ENCODE data around the gene LEUTX.

Gene LEUTX, protein sequence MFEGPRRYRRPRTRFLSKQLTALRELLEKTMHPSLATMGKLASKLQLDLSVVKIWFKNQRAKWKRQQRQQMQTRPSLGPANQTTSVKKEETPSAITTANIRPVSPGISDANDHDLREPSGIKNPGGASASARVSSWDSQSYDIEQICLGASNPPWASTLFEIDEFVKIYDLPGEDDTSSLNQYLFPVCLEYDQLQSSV

DNA sequence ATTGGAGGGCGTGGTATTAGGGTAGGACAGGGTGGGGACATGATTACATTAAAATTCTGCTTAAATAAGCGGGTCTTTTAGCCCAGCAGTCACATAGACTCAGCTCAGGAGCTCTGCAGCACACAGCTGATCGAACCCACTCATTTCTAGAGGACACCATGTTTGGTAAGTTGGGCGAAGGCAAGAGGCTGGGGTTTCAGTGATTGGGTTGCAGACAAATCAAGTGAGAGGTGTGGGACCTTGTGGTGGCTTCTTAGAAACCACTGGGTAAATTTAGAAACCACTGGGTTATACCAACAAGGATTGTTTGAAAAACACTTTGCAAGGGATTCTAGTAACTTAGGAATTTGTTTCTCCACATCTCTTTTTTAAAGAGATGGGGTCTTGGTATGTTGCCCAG is at the start of gene LEUTX:
TSS of gene LEUTX (plus strand) at position 92 of the 400 bp plus-strand sequence. CDS start at position 159, 67 bp downstream.
- no peaks in the 10 kb centered on the region for H3K36me3 ChIP-seq (ENCODE audit: control insufficient read depth, low read length)
- H3K4me3 ChIP-seq (ENCODE audit: low read length): no peak within 1 kb of the TSS
- H3K79me2 ChIP-seq (ENCODE audit: control insufficient read depth, low read length): no peaks in the 10 kb centered on the region
- H3K9me2 ChIP-seq (replicated peaks; ENCODE audit: control insufficient read depth, low read length): no peaks in the 10 kb centered on the region
- no peaks in the 10 kb centered on the region for H3F3A ChIP-seq (ENCODE audit: control insufficient read depth, insufficient read depth)
- no peak within 1 kb of the TSS for H3K4me2 ChIP-seq (ENCODE audit: low read length)
- TF ChIP-seq, protein P1, sequence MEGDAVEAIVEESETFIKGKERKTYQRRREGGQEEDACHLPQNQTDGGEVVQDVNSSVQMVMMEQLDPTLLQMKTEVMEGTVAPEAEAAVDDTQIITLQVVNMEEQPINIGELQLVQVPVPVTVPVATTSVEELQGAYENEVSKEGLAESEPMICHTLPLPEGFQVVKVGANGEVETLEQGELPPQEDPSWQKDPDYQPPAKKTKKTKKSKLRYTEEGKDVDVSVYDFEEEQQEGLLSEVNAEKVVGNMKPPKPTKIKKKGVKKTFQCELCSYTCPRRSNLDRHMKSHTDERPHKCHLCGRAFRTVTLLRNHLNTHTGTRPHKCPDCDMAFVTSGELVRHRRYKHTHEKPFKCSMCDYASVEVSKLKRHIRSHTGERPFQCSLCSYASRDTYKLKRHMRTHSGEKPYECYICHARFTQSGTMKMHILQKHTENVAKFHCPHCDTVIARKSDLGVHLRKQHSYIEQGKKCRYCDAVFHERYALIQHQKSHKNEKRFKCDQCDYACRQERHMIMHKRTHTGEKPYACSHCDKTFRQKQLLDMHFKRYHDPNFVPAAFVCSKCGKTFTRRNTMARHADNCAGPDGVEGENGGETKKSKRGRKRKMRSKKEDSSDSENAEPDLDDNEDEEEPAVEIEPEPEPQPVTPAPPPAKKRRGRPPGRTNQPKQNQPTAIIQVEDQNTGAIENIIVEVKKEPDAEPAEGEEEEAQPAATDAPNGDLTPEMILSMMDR (IDR thresholded peaks at IDR 0.05; ENCODE audit: low read depth, low read length, poor library complexity, severe bottlenecking): no peak
- TF ChIP-seq EZH2phosphoT487 (IDR thresholded peaks at IDR 0.05; ENCODE audit: borderline replicate concordance, low read length): no peak
- H4K20me1 ChIP-seq (ENCODE audit: control insufficient read depth, insufficient read depth, low read depth, low read length): no peaks in the 10 kb centered on the region
- peaks cover 29% of the 10 kb centered on the region for H3K27me3 ChIP-seq (ENCODE audit: control insufficient read depth, low read length)
- no peaks in the 10 kb centered on the region for H3K4me1 ChIP-seq (ENCODE audit: control insufficient read depth, low read length)
- no peak within 1 kb of the TSS for H3K27ac ChIP-seq (ENCODE audit: low read depth, low read length)
- H3K9me3 ChIP-seq (ENCODE audit: control insufficient read depth, insufficient read depth, low read length): no peaks in the 10 kb centered on the region

DNA sequence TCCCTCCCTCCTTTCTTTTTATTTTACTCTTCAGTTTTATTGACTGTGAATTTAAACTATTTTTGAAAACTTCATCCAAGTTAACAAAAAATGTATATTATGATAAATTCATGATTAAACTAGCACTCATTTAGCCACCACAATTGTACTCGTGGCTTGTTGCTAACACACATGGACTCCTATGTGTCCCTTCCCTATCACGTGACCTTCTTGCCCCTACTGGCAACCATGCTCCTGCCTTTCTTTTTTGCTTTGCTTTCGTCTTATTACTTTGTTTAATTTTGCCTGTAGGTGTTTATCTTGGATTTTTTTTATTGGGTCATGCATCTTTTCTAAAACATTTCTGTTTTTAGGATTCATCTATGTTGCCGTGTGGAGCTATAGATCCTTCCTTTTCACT is 49.1 kb upstream of the LEUTX start:
- Histone ChIP-seq H3K36me3 (ENCODE audit: control insufficient read depth, low read length) (no peaks in the 10 kb centered on the region), H3F3A (ENCODE audit: control insufficient read depth, insufficient read depth) (no peaks in the 10 kb centered on the region), H3K4me2 (ENCODE audit: low read length) (no peak overlapping the region), H3K27me3 (ENCODE audit: control insufficient read depth, low read length) (peaks cover 3% of the 10 kb centered on the region; the same call in 1 of the 2 replicates), H3K4me3 (ENCODE audit: low read length) (no peak overlapping the region), H4K20me1 (ENCODE audit: control insufficient read depth, insufficient read depth, low read depth, low read length) (no peaks in the 10 kb centered on the region), H3K9me3 (ENCODE audit: control insufficient read depth, insufficient read depth, low read length) (no peaks in the 10 kb centered on the region), H3K9me2 (replicated peaks; ENCODE audit: control insufficient read depth, low read length) (no peaks in the 10 kb centered on the region), H3K27ac (ENCODE audit: low read depth, low read length) (no peak overlapping the region), H3K4me1 (ENCODE audit: control insufficient read depth, low read length) (no peaks in the 10 kb centered on the region), H3K79me2 (ENCODE audit: control insufficient read depth, low read length) (no peaks in the 10 kb centered on the region)
- TF ChIP-seq EZH2phosphoT487 (IDR thresholded peaks at IDR 0.05; ENCODE audit: borderline replicate concordance, low read length): no peak
- TF ChIP-seq, protein P1 (IDR thresholded peaks at IDR 0.05; ENCODE audit: low read depth, low read length, poor library complexity, severe bottlenecking): no peak

DNA sequence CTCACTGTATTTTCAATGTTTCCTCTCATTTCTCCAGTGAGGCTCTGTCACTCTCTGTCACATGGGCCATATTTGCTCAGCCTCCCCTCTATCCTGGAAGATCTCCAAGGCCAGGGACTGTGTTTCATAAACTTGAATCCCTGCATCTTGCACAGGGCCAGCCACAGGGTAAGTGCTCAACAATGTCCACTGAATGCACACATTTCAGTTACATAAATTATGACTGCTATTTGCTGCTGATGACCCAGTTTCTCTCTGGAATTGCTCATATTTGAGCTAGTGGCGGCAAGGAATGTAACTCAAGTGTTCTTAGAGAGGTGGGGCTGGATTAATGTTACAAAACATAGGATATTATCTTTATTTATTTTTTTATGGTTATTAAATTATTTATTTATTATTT is 47.0 kb upstream of the LEUTX start:
- Histone ChIP-seq H3K9me3 (ENCODE audit: control insufficient read depth, insufficient read depth, low read length) (no peaks in the 10 kb centered on the region), H3K4me3 (ENCODE audit: low read length) (no peak overlapping the region), H3K9me2 (replicated peaks; ENCODE audit: control insufficient read depth, low read length) (no peaks in the 10 kb centered on the region), H4K20me1 (ENCODE audit: control insufficient read depth, insufficient read depth, low read depth, low read length) (no peaks in the 10 kb centered on the region), H3K27ac (ENCODE audit: low read depth, low read length) (no peak overlapping the region), H3K79me2 (ENCODE audit: control insufficient read depth, low read length) (no peaks in the 10 kb centered on the region), H3K27me3 (ENCODE audit: control insufficient read depth, low read length) (peaks cover 7% of the 10 kb centered on the region; the same call in 1 of the 2 replicates), H3K4me2 (ENCODE audit: low read length) (no peak overlapping the region), H3K4me1 (ENCODE audit: control insufficient read depth, low read length) (no peaks in the 10 kb centered on the region), H3K36me3 (ENCODE audit: control insufficient read depth, low read length) (no peaks in the 10 kb centered on the region), H3F3A (ENCODE audit: control insufficient read depth, insufficient read depth) (no peaks in the 10 kb centered on the region)
- TF ChIP-seq EZH2phosphoT487 (IDR thresholded peaks at IDR 0.05; ENCODE audit: borderline replicate concordance, low read length): no peak
- TF ChIP-seq, protein P1 (IDR thresholded peaks at IDR 0.05; ENCODE audit: low read depth, low read length, poor library complexity, severe bottlenecking): no peak

All from DOHH2 (cell line).